ENCODE data around the gene DACH2.

- no peak for TF ChIP-seq CTCF (IDR thresholded peaks at IDR 0.05; ENCODE audit: low read depth, low read length, poor library complexity, severe bottlenecking)
- TF ChIP-seq EZH2phosphoT487 (IDR thresholded peaks at IDR 0.05; ENCODE audit: borderline replicate concordance, low read length), result no peak
Measured at GRCh38 chrX:86455495-86455894, 307.2 kb downstream of the DACH2 start.

All from DOHH2 (cell line).